ENCODE data around the gene KCTD17.

DNA sequence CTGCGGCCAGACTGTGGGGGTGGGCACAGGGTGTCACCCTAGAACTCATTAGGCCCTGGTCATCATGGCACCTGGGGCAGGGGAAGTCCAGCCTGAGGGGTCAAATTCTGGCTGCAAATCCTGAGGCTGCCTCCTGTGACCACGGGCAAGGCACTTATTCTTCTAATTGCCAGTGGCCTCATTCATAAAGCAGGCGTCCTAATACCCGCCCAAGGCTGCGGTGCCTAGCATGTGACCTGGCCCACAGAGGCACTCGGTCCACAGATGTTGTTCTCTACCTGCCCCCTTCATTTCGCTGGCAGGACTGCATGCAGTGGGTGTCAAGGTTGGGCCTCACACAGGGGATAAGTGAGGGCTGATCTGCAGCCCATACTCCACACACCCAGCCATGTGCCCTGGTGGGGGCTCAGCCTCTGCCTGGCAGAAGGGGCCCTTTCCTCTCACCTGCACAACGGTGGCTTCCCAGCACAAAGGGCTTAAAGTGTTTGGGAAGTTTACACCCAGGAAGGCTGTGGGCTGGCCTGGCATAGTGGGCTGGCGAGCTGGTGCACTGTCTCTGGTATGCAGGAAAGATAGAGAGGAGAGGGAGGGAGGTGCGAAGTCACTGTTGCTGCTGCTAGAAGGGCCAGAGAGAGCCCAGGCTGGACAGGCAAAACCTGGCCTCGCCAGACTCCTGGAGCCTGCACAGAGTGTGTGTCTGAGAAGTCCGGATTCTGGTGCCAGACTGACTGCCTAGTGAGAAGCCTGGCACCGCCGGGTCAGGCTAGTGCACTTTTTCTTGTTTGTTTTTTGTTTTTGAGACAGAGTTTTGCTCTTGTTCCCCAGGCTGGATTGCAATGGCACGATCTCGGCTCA, 28.8 kb upstream of the KCTD17 start:
- TF ChIP-seq, protein P1, sequence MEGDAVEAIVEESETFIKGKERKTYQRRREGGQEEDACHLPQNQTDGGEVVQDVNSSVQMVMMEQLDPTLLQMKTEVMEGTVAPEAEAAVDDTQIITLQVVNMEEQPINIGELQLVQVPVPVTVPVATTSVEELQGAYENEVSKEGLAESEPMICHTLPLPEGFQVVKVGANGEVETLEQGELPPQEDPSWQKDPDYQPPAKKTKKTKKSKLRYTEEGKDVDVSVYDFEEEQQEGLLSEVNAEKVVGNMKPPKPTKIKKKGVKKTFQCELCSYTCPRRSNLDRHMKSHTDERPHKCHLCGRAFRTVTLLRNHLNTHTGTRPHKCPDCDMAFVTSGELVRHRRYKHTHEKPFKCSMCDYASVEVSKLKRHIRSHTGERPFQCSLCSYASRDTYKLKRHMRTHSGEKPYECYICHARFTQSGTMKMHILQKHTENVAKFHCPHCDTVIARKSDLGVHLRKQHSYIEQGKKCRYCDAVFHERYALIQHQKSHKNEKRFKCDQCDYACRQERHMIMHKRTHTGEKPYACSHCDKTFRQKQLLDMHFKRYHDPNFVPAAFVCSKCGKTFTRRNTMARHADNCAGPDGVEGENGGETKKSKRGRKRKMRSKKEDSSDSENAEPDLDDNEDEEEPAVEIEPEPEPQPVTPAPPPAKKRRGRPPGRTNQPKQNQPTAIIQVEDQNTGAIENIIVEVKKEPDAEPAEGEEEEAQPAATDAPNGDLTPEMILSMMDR (IDR thresholded peaks at IDR 0.05; ENCODE audit: low read depth, low read length, missing input control) = no peak
- no peak for TF ChIP-seq SP1 (IDR thresholded peaks at IDR 0.05)
- TF ChIP-seq, protein P2, sequence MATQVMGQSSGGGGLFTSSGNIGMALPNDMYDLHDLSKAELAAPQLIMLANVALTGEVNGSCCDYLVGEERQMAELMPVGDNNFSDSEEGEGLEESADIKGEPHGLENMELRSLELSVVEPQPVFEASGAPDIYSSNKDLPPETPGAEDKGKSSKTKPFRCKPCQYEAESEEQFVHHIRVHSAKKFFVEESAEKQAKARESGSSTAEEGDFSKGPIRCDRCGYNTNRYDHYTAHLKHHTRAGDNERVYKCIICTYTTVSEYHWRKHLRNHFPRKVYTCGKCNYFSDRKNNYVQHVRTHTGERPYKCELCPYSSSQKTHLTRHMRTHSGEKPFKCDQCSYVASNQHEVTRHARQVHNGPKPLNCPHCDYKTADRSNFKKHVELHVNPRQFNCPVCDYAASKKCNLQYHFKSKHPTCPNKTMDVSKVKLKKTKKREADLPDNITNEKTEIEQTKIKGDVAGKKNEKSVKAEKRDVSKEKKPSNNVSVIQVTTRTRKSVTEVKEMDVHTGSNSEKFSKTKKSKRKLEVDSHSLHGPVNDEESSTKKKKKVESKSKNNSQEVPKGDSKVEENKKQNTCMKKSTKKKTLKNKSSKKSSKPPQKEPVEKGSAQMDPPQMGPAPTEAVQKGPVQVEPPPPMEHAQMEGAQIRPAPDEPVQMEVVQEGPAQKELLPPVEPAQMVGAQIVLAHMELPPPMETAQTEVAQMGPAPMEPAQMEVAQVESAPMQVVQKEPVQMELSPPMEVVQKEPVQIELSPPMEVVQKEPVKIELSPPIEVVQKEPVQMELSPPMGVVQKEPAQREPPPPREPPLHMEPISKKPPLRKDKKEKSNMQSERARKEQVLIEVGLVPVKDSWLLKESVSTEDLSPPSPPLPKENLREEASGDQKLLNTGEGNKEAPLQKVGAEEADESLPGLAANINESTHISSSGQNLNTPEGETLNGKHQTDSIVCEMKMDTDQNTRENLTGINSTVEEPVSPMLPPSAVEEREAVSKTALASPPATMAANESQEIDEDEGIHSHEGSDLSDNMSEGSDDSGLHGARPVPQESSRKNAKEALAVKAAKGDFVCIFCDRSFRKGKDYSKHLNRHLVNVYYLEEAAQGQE (IDR thresholded peaks at IDR 0.05) = no peak
- no peak for TF ChIP-seq TAF1 (conservative IDR thresholded peaks at IDR 0.05)
- TF ChIP-seq JUND (IDR thresholded peaks at IDR 0.05) = no peak
- TF ChIP-seq RAD21 (IDR thresholded peaks at IDR 0.05) = no peak
- no peak for TF ChIP-seq GABPA (IDR thresholded peaks at IDR 0.05 in 1 of 2, conservative IDR thresholded peaks at IDR 0.05 in 1 of 2)
- TF ChIP-seq, protein P3, sequence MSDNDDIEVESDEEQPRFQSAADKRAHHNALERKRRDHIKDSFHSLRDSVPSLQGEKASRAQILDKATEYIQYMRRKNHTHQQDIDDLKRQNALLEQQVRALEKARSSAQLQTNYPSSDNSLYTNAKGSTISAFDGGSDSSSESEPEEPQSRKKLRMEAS (IDR thresholded peaks at IDR 0.05) = no peak
- no peak for TF ChIP-seq YY1 (IDR thresholded peaks at IDR 0.05)
- no peak for TF ChIP-seq EGR1 (IDR thresholded peaks at IDR 0.05; ENCODE audit: low read depth in 2 of 2)
- no peak for TF ChIP-seq NR2F2 (IDR thresholded peaks at IDR 0.05)
- TF ChIP-seq HNF4A (conservative IDR thresholded peaks at IDR 0.05) = no peak
- no peak for TF ChIP-seq RXRA (IDR thresholded peaks at IDR 0.05)
